H1 (cell line): ENCODE data around the gene NCF2. TPM values are rescaled to one million over a fixed set of nuclear protein-coding genes. Genes with fewer than 3 reads are reported as not detected.

Experiments
- polyA plus RNA-seq, 7 experiments: library from polyadenylated mRNA; depleted of rRNA in 3 of 7; stranded (reverse) in 5 of 7; unstranded in 2 of 7; fragments of >200 nt in 5 of 7; fragments of 200-250 nt in 2 of 7; gene quantifications; 1 replicate in 5 of 7; 2 replicates in 1 of 7; 4 replicates in 1 of 7; pipeline versions ENCODE4 v1.2.1 to v1.2.3, GENCODE V29; 2011 to 2013; ENCODE audit warnings: missing spikeins in 2 of 7, mixed read lengths in 2 of 7
- total RNA-seq: library from RNA; stranded (reverse); fragmentation: NEBNext Ultra II Directional; extraction: Animal tissue kit (Norgen Biotek cat#: 25700); gene quantifications from 2 replicates; pipeline ENCODE4 v1.2.1, GENCODE V29; 2021
- TF ChIP-seq, protein P1 (sequence below): fragments of 300-600 bp; sonication (generic); IDR thresholded peaks from 2 replicates; pipeline ENCODE4 v1.7.1; 2012; ENCODE audit warnings: low read length, moderate library complexity, mild to moderate bottlenecking, inconsistent platforms; ENCODE audit not compliant: insufficient replicate concordance

NCF2 gene
- total and polyA plus RNA-seq, 2 of the 8 experiments (the other 6 are each of a cell fraction or from before 2014, with no cell fraction given), result not detected

DNA sequence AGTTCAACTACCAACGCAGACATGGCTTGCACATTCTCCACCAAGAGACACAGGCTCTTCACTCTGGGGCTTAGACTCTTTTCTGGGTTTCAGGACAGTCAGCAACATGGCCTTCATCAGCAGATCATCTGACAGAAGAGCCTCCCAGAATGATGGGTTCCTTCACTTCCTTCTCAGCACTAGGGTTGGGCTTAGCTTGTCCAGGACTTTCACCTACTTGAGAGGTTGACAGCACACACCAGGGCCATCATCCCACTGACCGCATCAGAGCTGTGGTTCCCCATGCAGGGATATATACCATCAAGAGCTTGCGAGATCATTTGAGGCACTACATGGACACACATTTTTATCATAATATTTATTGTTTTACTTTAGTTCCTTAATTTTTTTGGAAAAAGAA is 10.4 kb upstream of the NCF2 start (continued):
- TF ChIP-seq, protein P1, sequence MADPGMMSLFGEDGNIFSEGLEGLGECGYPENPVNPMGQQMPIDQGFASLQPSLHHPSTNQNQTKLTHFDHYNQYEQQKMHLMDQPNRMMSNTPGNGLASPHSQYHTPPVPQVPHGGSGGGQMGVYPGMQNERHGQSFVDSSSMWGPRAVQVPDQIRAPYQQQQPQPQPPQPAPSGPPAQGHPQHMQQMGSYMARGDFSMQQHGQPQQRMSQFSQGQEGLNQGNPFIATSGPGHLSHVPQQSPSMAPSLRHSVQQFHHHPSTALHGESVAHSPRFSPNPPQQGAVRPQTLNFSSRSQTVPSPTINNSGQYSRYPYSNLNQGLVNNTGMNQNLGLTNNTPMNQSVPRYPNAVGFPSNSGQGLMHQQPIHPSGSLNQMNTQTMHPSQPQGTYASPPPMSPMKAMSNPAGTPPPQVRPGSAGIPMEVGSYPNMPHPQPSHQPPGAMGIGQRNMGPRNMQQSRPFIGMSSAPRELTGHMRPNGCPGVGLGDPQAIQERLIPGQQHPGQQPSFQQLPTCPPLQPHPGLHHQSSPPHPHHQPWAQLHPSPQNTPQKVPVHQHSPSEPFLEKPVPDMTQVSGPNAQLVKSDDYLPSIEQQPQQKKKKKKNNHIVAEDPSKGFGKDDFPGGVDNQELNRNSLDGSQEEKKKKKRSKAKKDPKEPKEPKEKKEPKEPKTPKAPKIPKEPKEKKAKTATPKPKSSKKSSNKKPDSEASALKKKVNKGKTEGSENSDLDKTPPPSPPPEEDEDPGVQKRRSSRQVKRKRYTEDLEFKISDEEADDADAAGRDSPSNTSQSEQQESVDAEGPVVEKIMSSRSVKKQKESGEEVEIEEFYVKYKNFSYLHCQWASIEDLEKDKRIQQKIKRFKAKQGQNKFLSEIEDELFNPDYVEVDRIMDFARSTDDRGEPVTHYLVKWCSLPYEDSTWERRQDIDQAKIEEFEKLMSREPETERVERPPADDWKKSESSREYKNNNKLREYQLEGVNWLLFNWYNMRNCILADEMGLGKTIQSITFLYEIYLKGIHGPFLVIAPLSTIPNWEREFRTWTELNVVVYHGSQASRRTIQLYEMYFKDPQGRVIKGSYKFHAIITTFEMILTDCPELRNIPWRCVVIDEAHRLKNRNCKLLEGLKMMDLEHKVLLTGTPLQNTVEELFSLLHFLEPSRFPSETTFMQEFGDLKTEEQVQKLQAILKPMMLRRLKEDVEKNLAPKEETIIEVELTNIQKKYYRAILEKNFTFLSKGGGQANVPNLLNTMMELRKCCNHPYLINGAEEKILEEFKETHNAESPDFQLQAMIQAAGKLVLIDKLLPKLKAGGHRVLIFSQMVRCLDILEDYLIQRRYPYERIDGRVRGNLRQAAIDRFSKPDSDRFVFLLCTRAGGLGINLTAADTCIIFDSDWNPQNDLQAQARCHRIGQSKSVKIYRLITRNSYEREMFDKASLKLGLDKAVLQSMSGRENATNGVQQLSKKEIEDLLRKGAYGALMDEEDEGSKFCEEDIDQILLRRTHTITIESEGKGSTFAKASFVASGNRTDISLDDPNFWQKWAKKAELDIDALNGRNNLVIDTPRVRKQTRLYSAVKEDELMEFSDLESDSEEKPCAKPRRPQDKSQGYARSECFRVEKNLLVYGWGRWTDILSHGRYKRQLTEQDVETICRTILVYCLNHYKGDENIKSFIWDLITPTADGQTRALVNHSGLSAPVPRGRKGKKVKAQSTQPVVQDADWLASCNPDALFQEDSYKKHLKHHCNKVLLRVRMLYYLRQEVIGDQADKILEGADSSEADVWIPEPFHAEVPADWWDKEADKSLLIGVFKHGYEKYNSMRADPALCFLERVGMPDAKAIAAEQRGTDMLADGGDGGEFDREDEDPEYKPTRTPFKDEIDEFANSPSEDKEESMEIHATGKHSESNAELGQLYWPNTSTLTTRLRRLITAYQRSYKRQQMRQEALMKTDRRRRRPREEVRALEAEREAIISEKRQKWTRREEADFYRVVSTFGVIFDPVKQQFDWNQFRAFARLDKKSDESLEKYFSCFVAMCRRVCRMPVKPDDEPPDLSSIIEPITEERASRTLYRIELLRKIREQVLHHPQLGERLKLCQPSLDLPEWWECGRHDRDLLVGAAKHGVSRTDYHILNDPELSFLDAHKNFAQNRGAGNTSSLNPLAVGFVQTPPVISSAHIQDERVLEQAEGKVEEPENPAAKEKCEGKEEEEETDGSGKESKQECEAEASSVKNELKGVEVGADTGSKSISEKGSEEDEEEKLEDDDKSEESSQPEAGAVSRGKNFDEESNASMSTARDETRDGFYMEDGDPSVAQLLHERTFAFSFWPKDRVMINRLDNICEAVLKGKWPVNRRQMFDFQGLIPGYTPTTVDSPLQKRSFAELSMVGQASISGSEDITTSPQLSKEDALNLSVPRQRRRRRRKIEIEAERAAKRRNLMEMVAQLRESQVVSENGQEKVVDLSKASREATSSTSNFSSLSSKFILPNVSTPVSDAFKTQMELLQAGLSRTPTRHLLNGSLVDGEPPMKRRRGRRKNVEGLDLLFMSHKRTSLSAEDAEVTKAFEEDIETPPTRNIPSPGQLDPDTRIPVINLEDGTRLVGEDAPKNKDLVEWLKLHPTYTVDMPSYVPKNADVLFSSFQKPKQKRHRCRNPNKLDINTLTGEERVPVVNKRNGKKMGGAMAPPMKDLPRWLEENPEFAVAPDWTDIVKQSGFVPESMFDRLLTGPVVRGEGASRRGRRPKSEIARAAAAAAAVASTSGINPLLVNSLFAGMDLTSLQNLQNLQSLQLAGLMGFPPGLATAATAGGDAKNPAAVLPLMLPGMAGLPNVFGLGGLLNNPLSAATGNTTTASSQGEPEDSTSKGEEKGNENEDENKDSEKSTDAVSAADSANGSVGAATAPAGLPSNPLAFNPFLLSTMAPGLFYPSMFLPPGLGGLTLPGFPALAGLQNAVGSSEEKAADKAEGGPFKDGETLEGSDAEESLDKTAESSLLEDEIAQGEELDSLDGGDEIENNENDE, result no peak
